Measurements from ENCODE around the gene SAMD11. TPM values are rescaled to one million over a fixed set of nuclear protein-coding genes. Genes with fewer than 3 reads are reported as not detected.

Gene SAMD11
- total RNA-seq, 4 donors from 2014 or later = 1.0 to 40.7 (median 13.8) TPM

DNA sequence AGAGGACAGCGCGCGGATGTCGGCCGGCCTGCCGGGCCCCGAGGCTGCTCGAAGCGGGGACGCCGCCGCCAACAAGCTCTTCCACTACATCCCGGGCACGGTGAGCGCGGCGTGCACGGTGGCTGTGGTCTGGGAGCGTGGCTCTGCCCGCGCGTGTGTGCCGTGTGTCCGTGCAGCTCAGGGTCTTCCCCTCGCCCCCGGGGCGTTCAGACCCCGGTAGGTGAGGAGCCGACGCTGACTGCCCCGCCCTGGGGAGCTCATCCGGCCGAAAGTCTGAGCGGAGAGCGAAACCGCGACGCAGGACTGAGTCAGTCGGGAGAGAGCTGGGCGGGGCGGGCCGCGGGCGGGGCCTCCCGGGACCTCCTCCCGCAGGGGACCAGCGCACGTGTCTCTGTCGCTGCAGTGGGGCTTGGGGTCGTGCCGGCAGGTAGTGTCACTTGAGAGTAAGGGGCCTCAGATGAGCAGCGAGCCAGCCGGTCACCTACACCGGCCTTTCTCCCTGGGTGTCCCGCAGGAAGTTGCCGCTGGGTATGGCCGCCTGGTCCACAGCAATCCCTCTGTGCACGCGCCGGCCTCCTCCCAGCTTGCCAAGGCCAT lies 43.1 kb downstream of the SAMD11 start:
- peak overlapping the region in 1 of 2 donors; percentile 8 for H3K27ac ChIP-seq

DNA sequence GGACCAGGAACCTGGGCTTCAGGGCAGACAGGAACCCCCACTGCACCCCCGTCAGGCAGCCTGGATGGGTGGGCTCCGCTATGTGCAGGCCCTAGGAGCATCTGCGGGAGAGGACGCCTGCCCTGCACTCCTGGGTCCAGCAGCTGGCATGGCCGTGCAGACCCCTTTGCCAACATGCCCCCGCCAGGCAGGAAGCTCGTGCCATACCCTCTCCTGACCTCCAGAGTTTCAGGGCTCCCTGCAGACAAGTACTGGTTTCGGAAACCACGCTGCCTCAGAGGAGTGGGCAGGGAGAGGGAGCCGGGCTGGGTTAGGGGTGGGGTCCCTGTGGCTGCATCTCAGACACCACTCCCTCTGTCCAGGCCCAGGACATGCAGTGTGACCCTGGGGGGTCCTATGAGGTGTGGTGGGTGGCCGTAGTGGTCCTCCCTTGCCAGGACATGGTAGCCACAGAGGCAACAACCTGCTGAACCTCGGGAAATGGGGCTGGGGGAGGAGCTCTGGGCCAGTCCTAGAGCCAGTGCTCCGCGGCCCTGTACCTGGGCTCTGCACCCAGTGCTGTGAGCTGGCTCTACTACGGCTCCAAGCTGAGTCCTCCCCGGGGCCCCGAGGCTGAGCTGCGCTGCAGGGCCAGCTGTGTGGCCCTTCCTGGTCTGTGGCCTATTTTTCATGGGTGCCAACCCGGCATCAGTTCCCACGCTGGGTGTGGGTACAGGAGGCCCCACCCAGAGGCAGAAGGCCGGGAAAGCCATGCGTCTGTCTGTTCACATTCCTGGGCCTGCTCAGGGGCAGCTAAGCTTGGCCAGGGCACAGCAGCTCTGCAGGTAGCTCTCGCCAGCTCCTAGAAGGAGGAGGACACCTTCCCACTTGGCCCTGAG lies 44.0 kb downstream of the SAMD11 start:
- DNase-seq = no peak
- Histone ChIP-seq H3K36me3 (no peaks in the 10 kb centered on the region), H3K27me3 (peaks cover 10 to 19% of the 10 kb centered on the region in 2 donors), H3K4me1 (peaks cover 0 to 7% of the 10 kb centered on the region in 2 donors), H3K27ac (no peak overlapping the region), H3K4me3 (no peak overlapping the region), H3K9me3 (no peaks in the 10 kb centered on the region)
- intact Hi-C loops (cut with DNase I; ENCODE audit: low total_unique reads) = no loop called here
- TF ChIP-seq POLR2A (IDR thresholded peaks at IDR 0.05) = no peak
- TF ChIP-seq, protein P1, sequence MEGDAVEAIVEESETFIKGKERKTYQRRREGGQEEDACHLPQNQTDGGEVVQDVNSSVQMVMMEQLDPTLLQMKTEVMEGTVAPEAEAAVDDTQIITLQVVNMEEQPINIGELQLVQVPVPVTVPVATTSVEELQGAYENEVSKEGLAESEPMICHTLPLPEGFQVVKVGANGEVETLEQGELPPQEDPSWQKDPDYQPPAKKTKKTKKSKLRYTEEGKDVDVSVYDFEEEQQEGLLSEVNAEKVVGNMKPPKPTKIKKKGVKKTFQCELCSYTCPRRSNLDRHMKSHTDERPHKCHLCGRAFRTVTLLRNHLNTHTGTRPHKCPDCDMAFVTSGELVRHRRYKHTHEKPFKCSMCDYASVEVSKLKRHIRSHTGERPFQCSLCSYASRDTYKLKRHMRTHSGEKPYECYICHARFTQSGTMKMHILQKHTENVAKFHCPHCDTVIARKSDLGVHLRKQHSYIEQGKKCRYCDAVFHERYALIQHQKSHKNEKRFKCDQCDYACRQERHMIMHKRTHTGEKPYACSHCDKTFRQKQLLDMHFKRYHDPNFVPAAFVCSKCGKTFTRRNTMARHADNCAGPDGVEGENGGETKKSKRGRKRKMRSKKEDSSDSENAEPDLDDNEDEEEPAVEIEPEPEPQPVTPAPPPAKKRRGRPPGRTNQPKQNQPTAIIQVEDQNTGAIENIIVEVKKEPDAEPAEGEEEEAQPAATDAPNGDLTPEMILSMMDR (IDR thresholded peaks at IDR 0.05) = no peak

More for the DNA sequence above, 43.1 kb downstream of the SAMD11 start:
- TF ChIP-seq POLR2A (IDR thresholded peaks at IDR 0.05) = no peak
- TF ChIP-seq, protein P1 (IDR thresholded peaks at IDR 0.05) = no peak
- H3K4me1 ChIP-seq = peaks cover 0 to 7% of the 10 kb centered on the region in 2 donors
- intact Hi-C loops (cut with DNase I; ENCODE audit: low total_unique reads) = no loop called here
- H3K4me3 ChIP-seq = peak overlapping the region; percentile 38 to 45
- H3K27me3 ChIP-seq = peaks cover 10 to 15% of the 10 kb centered on the region in 2 donors
- no peaks in the 10 kb centered on the region for H3K9me3 ChIP-seq
- H3K36me3 ChIP-seq = no peaks in the 10 kb centered on the region
- peak; percentile 45 to 66 for DNase-seq

DNA sequence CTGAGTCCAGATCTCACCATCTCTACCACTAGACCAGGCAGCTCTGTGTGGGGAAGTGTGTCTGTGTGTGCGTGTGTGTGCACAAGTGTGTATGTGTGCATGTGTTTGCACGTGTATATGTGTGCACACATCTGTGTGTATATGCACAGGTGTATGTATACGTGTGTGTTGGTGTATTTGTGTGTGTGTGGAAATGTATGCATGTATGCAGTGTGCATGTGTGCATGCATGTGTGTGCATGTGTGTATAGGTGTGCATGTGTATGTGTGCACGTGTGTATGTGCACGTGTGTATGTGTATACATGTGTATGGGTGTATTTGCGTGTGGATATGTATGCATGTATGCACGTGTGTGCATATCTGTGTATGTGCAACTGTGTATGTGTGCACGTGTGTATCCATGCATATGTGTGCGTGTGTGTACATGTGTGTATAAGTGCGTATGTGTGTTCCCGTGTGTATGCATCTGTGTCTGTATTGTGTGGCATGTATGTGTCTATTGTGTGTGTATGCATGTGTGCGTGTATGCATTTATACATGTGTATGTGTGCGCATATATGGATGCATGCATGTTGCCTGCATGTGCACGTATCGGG lies 45.6 kb downstream of the SAMD11 start:
- Histone ChIP-seq H3K36me3 (no peaks in the 10 kb centered on the region), H3K27ac (no peak overlapping the region), H3K4me1 (peaks cover 0 to 7% of the 10 kb centered on the region in 2 donors), H3K9me3 (no peaks in the 10 kb centered on the region), H3K4me3 (no peak overlapping the region), H3K27me3 (peaks cover 10 to 19% of the 10 kb centered on the region in 2 donors)
- TF ChIP-seq, protein P1 (IDR thresholded peaks at IDR 0.05) = no peak
- no peak for TF ChIP-seq POLR2A (IDR thresholded peaks at IDR 0.05)
- DNase-seq = no peak
- intact Hi-C loops (cut with DNase I; ENCODE audit: low total_unique reads) = no loop called here

DNA sequence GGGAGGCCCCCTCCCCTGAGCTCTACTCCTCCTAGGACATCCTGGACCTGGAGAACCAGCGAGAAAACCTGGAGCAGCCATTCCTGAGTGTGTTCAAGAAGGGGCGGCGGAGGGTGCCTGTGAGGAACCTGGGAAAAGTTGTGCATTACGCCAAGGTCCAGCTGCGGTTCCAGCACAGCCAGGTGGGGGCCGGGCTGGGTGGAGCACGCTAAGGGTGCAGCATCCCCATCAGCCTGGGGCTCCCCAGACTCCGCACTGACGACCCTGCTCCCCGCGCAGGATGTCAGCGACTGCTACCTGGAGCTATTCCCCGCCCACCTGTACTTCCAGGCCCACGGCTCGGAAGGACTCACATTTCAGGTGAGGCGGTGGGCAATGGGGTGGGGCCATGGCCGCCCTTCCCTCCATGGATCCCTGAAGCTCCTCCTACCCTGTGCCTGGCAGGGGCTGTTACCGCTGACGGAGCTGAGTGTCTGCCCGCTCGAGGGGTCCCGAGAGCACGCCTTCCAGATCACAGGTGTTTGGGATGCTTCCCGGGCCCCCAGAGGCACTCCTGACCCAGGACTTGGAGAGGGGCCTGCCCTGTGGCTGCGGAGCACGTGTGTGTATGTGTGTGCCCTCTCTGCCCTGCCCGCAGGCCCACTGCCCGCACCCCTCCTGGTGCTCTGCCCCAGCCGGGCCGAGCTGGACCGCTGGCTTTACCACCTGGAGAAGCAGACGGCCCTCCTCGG lies 46.7 kb downstream of the SAMD11 start:
- intact Hi-C loops (cut with DNase I; ENCODE audit: low total_unique reads) = loop anchor here (10.0 kb wide), 2 partner anchors 66 to 264 kb away; partner anchors contain the start of genes B3GALT6 and SDF4
- Histone ChIP-seq H3K9me3 (no peaks in the 10 kb centered on the region), H3K36me3 (no peaks in the 10 kb centered on the region), H3K27me3 (peaks cover 10 to 19% of the 10 kb centered on the region in 2 donors), H3K4me3 (no peak overlapping the region), H3K4me1 (peaks cover 0 to 7% of the 10 kb centered on the region in 2 donors), H3K27ac (no peak overlapping the region)
- TF ChIP-seq, protein P1 (IDR thresholded peaks at IDR 0.05) = no peak
- TF ChIP-seq POLR2A (IDR thresholded peaks at IDR 0.05) = no peak
- DNase-seq = no peak
